PFSK-1 (cell line): ENCODE measurements around the gene YPEL5.

ENCODE experiments used
- POLR2AphosphoS5 ChIP-seq: IDR thresholded peaks from 2 replicates; pipeline ENCODE4 v1.6.1; 2012; ENCODE audit warnings: low read depth, mild to moderate bottlenecking, control low read depth, low read length, moderate library complexity
- SIN3A ChIP-seq: IDR thresholded peaks from 2 replicates; pipeline ENCODE4 v1.6.1; 2012; ENCODE audit warnings: mild to moderate bottlenecking, low read length, moderate library complexity, borderline replicate concordance; ENCODE audit not compliant: insufficient read depth
- TAF1 ChIP-seq: IDR thresholded peaks from 2 replicates; pipeline ENCODE4 v1.6.1; 2012; ENCODE audit warnings: low read length, control low read depth, borderline replicate concordance; ENCODE audit not compliant: insufficient read depth

DNA sequence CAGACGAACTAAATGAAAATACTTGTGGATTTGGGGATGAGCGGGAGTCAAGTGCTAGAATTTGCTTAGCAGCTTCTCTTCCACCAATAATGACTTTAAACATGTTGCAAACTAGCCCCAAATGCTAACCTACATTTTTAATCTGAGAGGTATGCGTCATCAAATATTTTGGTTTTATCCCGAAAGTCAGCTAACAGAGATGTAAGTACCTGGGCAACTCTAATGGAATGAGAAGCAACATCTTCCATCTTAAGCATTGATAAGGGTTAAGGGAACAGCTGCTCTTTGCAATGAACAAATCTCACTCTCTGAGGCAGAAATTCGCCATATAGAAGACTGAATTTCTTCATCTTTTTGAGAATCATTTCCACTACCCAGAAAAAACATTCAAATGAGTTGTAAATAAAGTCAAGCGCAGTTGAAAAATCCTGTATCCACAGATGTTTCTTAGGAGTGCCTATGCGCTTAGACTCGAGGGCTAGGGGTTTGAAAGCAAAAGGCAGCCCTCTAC, 926 bp upstream of the YPEL5 start:
- no peak for TF ChIP-seq POLR2AphosphoS5
- no peak for TF ChIP-seq TAF1
- no peak for TF ChIP-seq SIN3A
